OCI-LY1 (cell line): ENCODE measurements around the gene PTPRM.

Experiments
- H2AFZ ChIP-seq: fragments of 200-600 bp; sonication (generic), shearing (Covaris generic); 2 replicates; pipeline ENCODE4 v1.6.0; 2014; ENCODE audit warnings: antibody characterized with exemption, mild to moderate bottlenecking, low read length
- H3F3A ChIP-seq: fragments of 200-600 bp; sonication (generic), shearing (Covaris generic); 2 replicates; pipeline ENCODE4 v1.6.0; 2014; ENCODE audit warnings: mild to moderate bottlenecking, antibody characterized with exemption, low read length, moderate library complexity; ENCODE audit not compliant: insufficient read depth
- H3K27ac ChIP-seq: fragments of 200-600 bp; sonication (generic); 2 replicates; pipeline ENCODE4 v1.5.1; 2014; ENCODE audit warnings: low read length, mixed run types, mild to moderate bottlenecking, low read depth; ENCODE audit not compliant: poor library complexity, severe bottlenecking
- H3K27me3 ChIP-seq: fragments of 200-600 bp; sonication (generic); 2 replicates; pipeline ENCODE4 v1.6.0; 2014; ENCODE audit warnings: antibody characterized with exemption, mild to moderate bottlenecking, low read length, moderate library complexity; ENCODE audit not compliant: insufficient read depth
- H3K36me3 ChIP-seq: fragments of 200-600 bp; sonication (generic); 2 replicates; pipeline ENCODE4 v1.6.1; 2014; ENCODE audit warnings: mild to moderate bottlenecking, antibody characterized with exemption, low read length, moderate library complexity, mixed read lengths; ENCODE audit not compliant: insufficient read depth
- H3K4me1 ChIP-seq: fragments of 200-600 bp; sonication (generic); 2 replicates; pipeline ENCODE4 v1.5.1; 2014; ENCODE audit warnings: mild to moderate bottlenecking, low read length, moderate library complexity; ENCODE audit not compliant: insufficient read depth, severe bottlenecking
- H3K4me2 ChIP-seq: fragments of 200-600 bp; sonication (generic), shearing (Covaris generic); 2 replicates; pipeline ENCODE4 v1.6.1; 2014; ENCODE audit warnings: low read length
- H3K4me3 ChIP-seq: fragments of 200-600 bp; sonication (generic); 2 replicates; pipeline ENCODE4 v1.5.1; 2014; ENCODE audit warnings: low read length, low read depth, mild to moderate bottlenecking, mixed read lengths; ENCODE audit not compliant: poor library complexity, severe bottlenecking
- H3K79me2 ChIP-seq: fragments of 200-600 bp; shearing (Covaris generic); 2 replicates; pipeline ENCODE4 v1.6.1; 2016; ENCODE audit warnings: mixed run types, low read length, mixed read lengths; ENCODE audit not compliant: insufficient read depth
- H3K9ac ChIP-seq: fragments of 200-600 bp; sonication (generic), shearing (Covaris generic); 2 replicates; pipeline ENCODE4 v1.6.1; 2014; ENCODE audit warnings: mild to moderate bottlenecking, low read length, mixed read lengths
- H3K9me2 ChIP-seq: fragments of 200-600 bp; sonication (generic), shearing (Covaris generic); 2 replicates; pipeline ENCODE4 v1.6.1; 2014; ENCODE audit warnings: low read depth, mild to moderate bottlenecking, low read length, mixed read lengths
- H3K9me3 ChIP-seq: fragments of 200-600 bp; shearing (Covaris generic); 2 replicates; pipeline ENCODE4 v1.6.1; 2014; ENCODE audit warnings: low read length, mixed read lengths
- H4K20me1 ChIP-seq: fragments of 200-600 bp; sonication (generic), shearing (Covaris generic); 2 replicates; pipeline ENCODE4 v1.6.0; 2016; ENCODE audit warnings: mild to moderate bottlenecking, low read length; ENCODE audit not compliant: insufficient read depth
- EZH2 ChIP-seq: fragments of 200-600 bp; sonication (generic), shearing (Covaris generic); IDR thresholded peaks from 2 replicates; pipeline ENCODE4 v1.8.0; 2017; ENCODE audit warnings: borderline replicate concordance, mixed run types, mild to moderate bottlenecking, antibody characterized with exemption, low read length, moderate library complexity, mixed read lengths
- TF ChIP-seq, protein P1 (sequence below): fragments of 200-600 bp; sonication (generic), shearing (Covaris generic); IDR thresholded peaks from 2 replicates; pipeline ENCODE4 v1.5.1; 2017; ENCODE audit warnings: mild to moderate bottlenecking, antibody characterized with exemption, low read length, moderate library complexity, mixed read lengths

PTPRM gene

DNA sequence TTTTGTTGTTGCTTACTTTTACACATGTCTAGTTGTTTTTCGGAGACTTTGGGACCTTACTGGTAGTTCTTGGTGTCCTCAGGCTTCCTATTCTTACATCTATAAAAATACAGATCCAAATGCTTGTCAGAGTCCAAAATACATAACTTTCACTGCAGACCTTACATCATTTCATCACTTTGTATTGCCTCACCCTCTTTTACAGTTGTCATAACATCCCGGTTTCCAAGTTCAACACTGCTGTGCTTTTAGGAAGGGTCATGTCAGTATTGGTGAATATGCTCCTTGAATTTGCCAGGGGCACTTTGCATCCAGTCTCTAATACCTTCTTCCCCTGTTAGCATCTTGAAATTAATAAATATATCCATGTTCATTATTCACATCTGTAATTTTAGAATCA is 523.9 kb downstream of the PTPRM start:
- Histone ChIP-seq H3K79me2 (no peaks in the 10 kb centered on the region), H3K36me3 (no peaks in the 10 kb centered on the region), H3K4me1 (no peaks in the 10 kb centered on the region), H4K20me1 (no peaks in the 10 kb centered on the region), H2AFZ (no peak overlapping the region), H3K4me3 (no peak overlapping the region), H3K9me3 (no peaks in the 10 kb centered on the region), H3K9me2 (no peaks in the 10 kb centered on the region), H3K27ac (no peak overlapping the region), H3K4me2 (no peak overlapping the region), H3K27me3 (no peaks in the 10 kb centered on the region), H3K9ac (no peak overlapping the region), H3F3A (no peaks in the 10 kb centered on the region)
- TF ChIP-seq, protein P1, sequence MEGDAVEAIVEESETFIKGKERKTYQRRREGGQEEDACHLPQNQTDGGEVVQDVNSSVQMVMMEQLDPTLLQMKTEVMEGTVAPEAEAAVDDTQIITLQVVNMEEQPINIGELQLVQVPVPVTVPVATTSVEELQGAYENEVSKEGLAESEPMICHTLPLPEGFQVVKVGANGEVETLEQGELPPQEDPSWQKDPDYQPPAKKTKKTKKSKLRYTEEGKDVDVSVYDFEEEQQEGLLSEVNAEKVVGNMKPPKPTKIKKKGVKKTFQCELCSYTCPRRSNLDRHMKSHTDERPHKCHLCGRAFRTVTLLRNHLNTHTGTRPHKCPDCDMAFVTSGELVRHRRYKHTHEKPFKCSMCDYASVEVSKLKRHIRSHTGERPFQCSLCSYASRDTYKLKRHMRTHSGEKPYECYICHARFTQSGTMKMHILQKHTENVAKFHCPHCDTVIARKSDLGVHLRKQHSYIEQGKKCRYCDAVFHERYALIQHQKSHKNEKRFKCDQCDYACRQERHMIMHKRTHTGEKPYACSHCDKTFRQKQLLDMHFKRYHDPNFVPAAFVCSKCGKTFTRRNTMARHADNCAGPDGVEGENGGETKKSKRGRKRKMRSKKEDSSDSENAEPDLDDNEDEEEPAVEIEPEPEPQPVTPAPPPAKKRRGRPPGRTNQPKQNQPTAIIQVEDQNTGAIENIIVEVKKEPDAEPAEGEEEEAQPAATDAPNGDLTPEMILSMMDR = no peak
- TF ChIP-seq EZH2 = no peak

GRCh38 chr18:8095947-8096570 is 528.9 kb downstream of the PTPRM start:
- no peak overlapping the region for H3K4me3 ChIP-seq
- H3K4me1 ChIP-seq = no peaks in the 10 kb centered on the region
- no peaks in the 10 kb centered on the region for H3K9me3 ChIP-seq
- no peak overlapping the region for H3K27ac ChIP-seq
- TF ChIP-seq, protein P1 = no peak
- TF ChIP-seq EZH2 = no peak
- H3K27me3 ChIP-seq = no peaks in the 10 kb centered on the region
- no peaks in the 10 kb centered on the region for H4K20me1 ChIP-seq
- H3F3A ChIP-seq = no peaks in the 10 kb centered on the region
- H3K9ac ChIP-seq = no peak overlapping the region
- no peak overlapping the region for H3K4me2 ChIP-seq
- no peak overlapping the region for H2AFZ ChIP-seq
- no peaks in the 10 kb centered on the region for H3K9me2 ChIP-seq
- H3K36me3 ChIP-seq = no peaks in the 10 kb centered on the region
- H3K79me2 ChIP-seq = no peaks in the 10 kb centered on the region

DNA sequence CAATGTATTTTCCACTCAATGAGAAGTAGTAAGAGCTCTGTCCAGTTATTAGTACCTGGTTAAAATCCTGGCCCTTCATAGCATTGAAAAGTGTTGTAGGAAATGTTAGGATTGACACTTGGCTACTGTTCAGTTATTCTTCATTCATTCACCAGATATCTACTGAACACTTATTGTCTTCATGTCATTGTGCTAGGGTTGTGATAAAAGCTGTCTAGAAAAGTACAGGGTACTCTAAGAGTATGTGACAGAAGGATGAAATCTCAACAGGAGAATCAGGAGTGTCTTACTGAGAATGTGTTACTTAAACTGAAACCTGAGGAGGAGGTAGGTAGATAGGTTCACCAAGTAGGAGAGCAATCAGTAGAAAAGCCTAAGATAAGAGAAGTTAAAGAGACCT is 530.3 kb downstream of the PTPRM start:
- no peak for TF ChIP-seq EZH2
- TF ChIP-seq, protein P1 = no peak
- Histone ChIP-seq H3F3A (no peaks in the 10 kb centered on the region), H3K9me2 (no peaks in the 10 kb centered on the region), H3K36me3 (no peaks in the 10 kb centered on the region), H3K79me2 (no peaks in the 10 kb centered on the region), H3K27me3 (no peaks in the 10 kb centered on the region), H3K9me3 (no peaks in the 10 kb centered on the region), H3K4me1 (no peaks in the 10 kb centered on the region), H3K9ac (no peak overlapping the region), H3K27ac (no peak overlapping the region), H3K4me2 (no peak overlapping the region), H4K20me1 (no peaks in the 10 kb centered on the region), H2AFZ (no peak overlapping the region), H3K4me3 (no peak overlapping the region)
